GM12865 (cell line): ENCODE data around the gene MSMO1.

Experiments used
- DNase-seq: peaks from one replicate; pipeline ENCODE4 v3.0.0; 2010; ENCODE audit warnings: low read depth
- H3K4me3 ChIP-seq: 2 replicates; pipeline ENCODE4 v1.5.1; 2011; ENCODE audit warnings: mild to moderate bottlenecking, low read depth, low read length, control low read depth
- CTCF ChIP-seq: IDR thresholded peaks from 2 replicates; pipeline ENCODE4 v1.5.1; 2011; ENCODE audit warnings: low read length, control low read depth, low read depth, inconsistent platforms; ENCODE audit not compliant: insufficient read depth; ENCODE audit errors: missing control alignments

Gene MSMO1

GRCh38 chr4:165308166-165308565, 19.3 kb upstream of the MSMO1 start:
- no peak for DNase-seq
- no peak overlapping the region for H3K4me3 ChIP-seq
- TF ChIP-seq CTCF: no peak

- H3K4me3 ChIP-seq: no peak overlapping the region
- no peak for DNase-seq
- no peak for TF ChIP-seq CTCF
These were observed 18.9 kb upstream of the MSMO1 start for GRCh38 chr4:165308606-165309005.

GRCh38 chr4:165309456-165309855, 18.0 kb upstream of the MSMO1 start:
- no peak for TF ChIP-seq CTCF
- DNase-seq: no peak
- no peak overlapping the region for H3K4me3 ChIP-seq

- DNase-seq: no peak
- TF ChIP-seq CTCF: no peak
- no peak overlapping the region for H3K4me3 ChIP-seq
These were observed 15.0 kb upstream of the MSMO1 start for GRCh38 chr4:165312506-165312905.

- no peak for TF ChIP-seq CTCF
- DNase-seq: no peak
- H3K4me3 ChIP-seq: no peak overlapping the region
These were observed 8.4 kb upstream of the MSMO1 start for GRCh38 chr4:165319030-165319429.

GRCh38 chr4:165319509-165319908, 8.0 kb upstream of the MSMO1 start:
- TF ChIP-seq CTCF: no peak
- no peak for DNase-seq

GRCh38 chr4:165324236-165324917, 3.1 kb upstream of the MSMO1 start:
- TF ChIP-seq CTCF: no peak
- H3K4me3 ChIP-seq: no peak overlapping the region
- DNase-seq: no peak

More at GRCh38 chr4:165319509-165319908, 8.0 kb upstream of the MSMO1 start:
- H3K4me3 ChIP-seq: no peak overlapping the region
